Measurements from ENCODE around the gene NCEH1.

- TF ChIP-seq CTCF (conservative IDR thresholded peaks at IDR 0.05; ENCODE audit: low read depth in 2 of 2) (no peak), EZH2 (IDR thresholded peaks at IDR 0.05; ENCODE audit: low read depth, unreplicated experiment) (no peak), POLR2AphosphoS5 (IDR thresholded peaks at IDR 0.05; ENCODE audit: low read depth) (no peak), ZNF114 (CRISPR knock-in tag; IDR thresholded peaks at IDR 0.05) (no peak)
Observed at GRCh38 chr3:172687501-172687900, 23.4 kb downstream of the NCEH1 start.
